DND-41 (cell line): ENCODE data around the gene MMEL1.

Experiments used
- EZH2 ChIP-seq: IDR thresholded peaks from 3 replicates; pipeline ENCODE4 v1.6.1; 2012; ENCODE audit warnings: borderline replicate concordance, low read depth, mild to moderate bottlenecking, moderate library complexity, low read length, inconsistent platforms; ENCODE audit not compliant: severe bottlenecking
- TF ChIP-seq, protein P1 (sequence below): IDR thresholded peaks from 2 replicates; pipeline ENCODE4 v1.5.1; 2012; ENCODE audit warnings: borderline replicate concordance, low read length, moderate library complexity, mild to moderate bottlenecking; ENCODE audit not compliant: poor library complexity, severe bottlenecking; ENCODE audit errors: extremely low read depth

DNA sequence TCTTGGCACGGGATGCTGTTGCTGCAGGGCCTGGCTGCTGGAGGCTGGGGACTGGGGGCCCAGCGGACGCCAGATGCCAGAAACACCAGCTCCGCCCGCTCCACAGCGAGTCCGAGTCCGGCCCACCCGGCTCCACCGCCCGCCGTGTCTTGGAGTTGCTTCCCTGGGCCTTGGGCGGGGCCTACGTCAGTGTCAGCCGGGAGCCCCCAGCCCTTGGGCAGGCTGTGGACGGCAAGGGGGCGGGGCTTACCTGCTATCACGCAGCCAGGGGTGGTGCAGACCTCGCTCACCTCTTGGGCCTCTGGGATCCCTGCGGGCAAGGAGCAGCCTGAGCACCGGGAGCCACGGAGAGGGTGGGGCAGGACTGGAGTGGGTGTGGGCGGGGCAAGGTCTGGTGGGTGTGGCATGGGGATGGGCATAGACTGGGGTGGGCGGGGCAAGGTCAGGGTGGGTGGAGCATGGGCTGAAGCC is 21.8 kb downstream of the MMEL1 start:
- TF ChIP-seq, protein P1, sequence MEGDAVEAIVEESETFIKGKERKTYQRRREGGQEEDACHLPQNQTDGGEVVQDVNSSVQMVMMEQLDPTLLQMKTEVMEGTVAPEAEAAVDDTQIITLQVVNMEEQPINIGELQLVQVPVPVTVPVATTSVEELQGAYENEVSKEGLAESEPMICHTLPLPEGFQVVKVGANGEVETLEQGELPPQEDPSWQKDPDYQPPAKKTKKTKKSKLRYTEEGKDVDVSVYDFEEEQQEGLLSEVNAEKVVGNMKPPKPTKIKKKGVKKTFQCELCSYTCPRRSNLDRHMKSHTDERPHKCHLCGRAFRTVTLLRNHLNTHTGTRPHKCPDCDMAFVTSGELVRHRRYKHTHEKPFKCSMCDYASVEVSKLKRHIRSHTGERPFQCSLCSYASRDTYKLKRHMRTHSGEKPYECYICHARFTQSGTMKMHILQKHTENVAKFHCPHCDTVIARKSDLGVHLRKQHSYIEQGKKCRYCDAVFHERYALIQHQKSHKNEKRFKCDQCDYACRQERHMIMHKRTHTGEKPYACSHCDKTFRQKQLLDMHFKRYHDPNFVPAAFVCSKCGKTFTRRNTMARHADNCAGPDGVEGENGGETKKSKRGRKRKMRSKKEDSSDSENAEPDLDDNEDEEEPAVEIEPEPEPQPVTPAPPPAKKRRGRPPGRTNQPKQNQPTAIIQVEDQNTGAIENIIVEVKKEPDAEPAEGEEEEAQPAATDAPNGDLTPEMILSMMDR, result no peak
- TF ChIP-seq EZH2, result no peak
